ENCODE measurements around the gene LIMD2. TPM values are rescaled to one million over a fixed set of nuclear protein-coding genes. Genes with fewer than 3 reads are reported as not detected.
A peak's percentile ranks its signal among the peaks of the same experiment; 100 is the strongest.

The LIMD2 gene
- total and polyA plus RNA-seq, 4 donors = 26.4 to 69.5 (median 30.5) TPM

DNA sequence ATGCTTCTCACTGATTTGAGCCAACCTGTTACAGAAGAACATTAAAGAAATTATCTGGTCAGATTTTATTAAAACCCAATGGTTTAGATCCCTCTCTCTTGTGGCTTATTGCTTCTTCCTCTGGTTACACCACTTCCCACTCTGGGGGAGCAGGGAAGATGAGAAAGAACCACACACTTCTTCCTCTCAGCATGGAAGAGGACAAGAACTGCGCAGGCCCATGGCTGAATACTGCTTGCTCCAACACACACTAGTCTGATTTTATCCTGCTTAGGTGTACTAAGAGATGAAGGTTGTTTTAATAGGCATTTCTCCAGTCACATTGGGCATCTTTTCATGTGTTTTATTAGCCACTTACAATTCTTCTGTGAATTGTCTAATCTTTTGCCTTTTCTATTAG is 50.1 kb downstream of the LIMD2 start:
- Histone ChIP-seq H3K27ac (ENCODE audit: low read depth in 1 of 2, low read length in 1 of 2) (no peak overlapping the region), H3K9ac (ENCODE audit: insufficient read depth in 1 of 2, low read length in 2 of 2) (no peak overlapping the region), H3K27me3 (ENCODE audit: control insufficient read depth in 3 of 3, insufficient read depth in 3 of 3, low read length in 2 of 3) (no peaks in the 10 kb centered on the region), H3K9me3 (ENCODE audit: control insufficient read depth in 4 of 4, insufficient read depth in 3 of 4, low read length in 3 of 4) (peaks cover 0 to 3% (median 0%) of the 10 kb centered on the region in 4 donors), H3K36me3 (ENCODE audit: control insufficient read depth in 4 of 4, insufficient read depth in 4 of 4, low read length in 4 of 4) (peaks cover 11 to 21% (median 16%) of the 10 kb centered on the region in 4 donors), H3K4me3 (no peak overlapping the region), H3K4me1 (ENCODE audit: control insufficient read depth in 5 of 5, insufficient read depth in 5 of 5, low read length in 5 of 5) (peaks cover 3 to 19% (median 8%) of the 10 kb centered on the region in 5 donors)
- ATAC-seq (ENCODE audit: insufficient read depth, low FRiP score) (no peak), DNase-seq (no peak)
- TF ChIP-seq CTCF (IDR thresholded peaks at IDR 0.05; ENCODE audit: control extremely low read depth, extremely low read depth) = no peak
- WGBS, 2 donors = 39 to 71% methylated on average over 1 of the region's 1 CpG

GRCh38 chr17:63647936-63648335 is 52.0 kb downstream of the LIMD2 start:
- Histone ChIP-seq H3K9ac (ENCODE audit: insufficient read depth in 1 of 2, low read length in 2 of 2) (no peak overlapping the region), H3K27ac (ENCODE audit: low read depth in 1 of 2, low read length in 1 of 2) (no peak overlapping the region), H3K4me1 (ENCODE audit: control insufficient read depth in 5 of 5, insufficient read depth in 5 of 5, low read length in 5 of 5) (peaks cover 2 to 13% (median 8%) of the 10 kb centered on the region in 5 donors), H3K27me3 (ENCODE audit: control insufficient read depth in 3 of 3, insufficient read depth in 3 of 3, low read length in 2 of 3) (no peaks in the 10 kb centered on the region), H3K9me3 (ENCODE audit: control insufficient read depth in 4 of 4, insufficient read depth in 3 of 4, low read length in 3 of 4) (peaks cover 0 to 3% (median 0%) of the 10 kb centered on the region in 4 donors), H3K36me3 (ENCODE audit: control insufficient read depth in 4 of 4, insufficient read depth in 4 of 4, low read length in 4 of 4) (peaks cover 14 to 21% (median 16%) of the 10 kb centered on the region in 4 donors), H3K4me3 (no peak overlapping the region)
- no peak for TF ChIP-seq CTCF (IDR thresholded peaks at IDR 0.05; ENCODE audit: control extremely low read depth, extremely low read depth)
- ATAC-seq (ENCODE audit: insufficient read depth, low FRiP score) (no peak), DNase-seq (no peak)

GRCh38 chr17:63647065-63647725 is 52.7 kb downstream of the LIMD2 start:
- Histone ChIP-seq H3K27me3 (ENCODE audit: control insufficient read depth in 3 of 3, insufficient read depth in 3 of 3, low read length in 2 of 3) (no peaks in the 10 kb centered on the region), H3K9me3 (ENCODE audit: control insufficient read depth in 4 of 4, insufficient read depth in 3 of 4, low read length in 3 of 4) (peaks cover 0 to 3% (median 0%) of the 10 kb centered on the region in 4 donors), H3K27ac (ENCODE audit: low read depth in 1 of 2, low read length in 1 of 2) (peak overlapping the region in 1 of 2 donors; percentile 17), H3K36me3 (ENCODE audit: control insufficient read depth in 4 of 4, insufficient read depth in 4 of 4, low read length in 4 of 4) (peaks cover 13 to 21% (median 14%) of the 10 kb centered on the region in 4 donors), H3K4me3 (no peak overlapping the region), H3K4me1 (ENCODE audit: control insufficient read depth in 5 of 5, insufficient read depth in 5 of 5, low read length in 5 of 5) (peaks cover 0 to 13% (median 6%) of the 10 kb centered on the region in 5 donors), H3K9ac (ENCODE audit: insufficient read depth in 1 of 2, low read length in 2 of 2) (no peak overlapping the region)
- TF ChIP-seq CTCF (IDR thresholded peaks at IDR 0.05; ENCODE audit: control extremely low read depth, extremely low read depth) = no peak
- DNase-seq (peak in 2 of 3 donors; percentile 35 to 61), ATAC-seq (ENCODE audit: insufficient read depth, low FRiP score) (no peak)
- WGBS, 2 donors = 65 to 88% methylated on average over 4 of the region's 4 CpGs

Measured in lung (tissue), 12 donors.